Effector memory CD8-positive, alpha-beta T cell (primary cell): ENCODE measurements around the gene PPP1R1B.

ENCODE experiments used
- ATAC-seq: fragments of 150-1000 bp; cut with Tn5 transposase; replicated peaks from 2 replicates; pipeline ENCODE4 v1.10.0; 2021; ENCODE audit warnings: mild to moderate bottlenecking, moderate library complexity
- DNase-seq, 3 experiments: peaks; one replicate each; pipeline ENCODE4 v3.0.0; 2021
- H3K27ac Mint-ChIP-seq, 2 donors: one replicate each; pipeline ENCODE4 v1.8.0; 2022; ENCODE audit warnings: mild to moderate bottlenecking in 2 of 2, mixed read lengths in 2 of 2, moderate library complexity in 2 of 2
- H3K27me3 Mint-ChIP-seq, 2 donors: one replicate each; pipeline ENCODE4 v1.8.0; 2022; ENCODE audit warnings: mixed read lengths in 2 of 2
- H3K36me3 Mint-ChIP-seq: one replicate; pipeline ENCODE4 v1.8.0; 2022; ENCODE audit warnings: mild to moderate bottlenecking, moderate library complexity, mixed read lengths; ENCODE audit not compliant: insufficient read depth
- H3K4me1 Mint-ChIP-seq, 2 donors: one replicate each; pipeline ENCODE4 v1.8.0; 2022; ENCODE audit warnings: low read depth in 2 of 2, mixed read lengths in 2 of 2
- H3K4me3 Mint-ChIP-seq, 2 donors: one replicate each; pipeline ENCODE4 v1.8.0; 2022; ENCODE audit warnings: mild to moderate bottlenecking in 2 of 2, mixed read lengths in 2 of 2, moderate library complexity in 2 of 2
- H3K9me3 Mint-ChIP-seq, 2 donors: one replicate each; pipeline ENCODE4 v1.8.0; 2022; ENCODE audit warnings: mixed read lengths in 2 of 2

PPP1R1B gene

DNA sequence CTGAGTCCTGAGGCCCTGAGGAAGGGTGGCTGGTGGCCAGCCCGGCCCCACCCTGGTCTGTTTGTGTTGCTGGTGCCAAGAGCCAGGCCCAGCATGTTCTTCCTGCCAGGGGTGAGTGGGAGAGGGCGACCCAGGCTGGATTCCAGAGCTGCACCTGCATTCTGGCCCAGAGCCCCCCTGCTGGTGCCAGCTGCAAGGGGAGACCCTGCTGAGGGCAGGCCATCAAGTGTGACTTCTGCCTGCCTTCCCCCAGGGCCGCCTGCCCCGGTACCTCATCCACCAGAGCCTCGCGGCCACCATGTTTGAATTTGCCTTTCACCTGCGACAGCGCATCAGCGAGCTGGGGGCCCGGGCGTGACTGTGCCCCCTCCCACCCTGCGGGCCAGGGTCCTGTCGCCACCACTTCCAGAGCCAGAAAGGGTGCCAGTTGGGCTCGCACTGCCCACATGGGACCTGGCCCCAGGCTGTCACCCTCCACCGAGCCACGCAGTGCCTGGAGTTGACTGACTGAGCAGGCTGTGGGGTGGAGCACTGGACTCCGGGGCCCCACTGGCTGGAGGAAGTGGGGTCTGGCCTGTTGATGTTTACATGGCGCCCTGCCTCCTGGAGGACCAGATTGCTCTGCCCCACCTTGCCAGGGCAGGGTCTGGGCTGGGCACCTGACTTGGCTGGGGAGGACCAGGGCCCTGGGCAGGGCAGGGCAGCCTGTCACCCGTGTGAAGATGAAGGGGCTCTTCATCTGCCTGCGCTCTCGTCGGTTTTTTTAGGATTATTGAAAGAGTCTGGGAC, 36.0 kb downstream of the PPP1R1B start:
- H3K27me3 Mint-ChIP-seq = peaks cover 4 to 15% of the 10 kb centered on the region in 2 donors
- DNase-seq (no peak), ATAC-seq (no peak)
- H3K36me3 Mint-ChIP-seq = peaks cover 11% of the 10 kb centered on the region
- no peaks in the 10 kb centered on the region for H3K9me3 Mint-ChIP-seq
- no peak overlapping the region for H3K27ac Mint-ChIP-seq
- peaks cover under 1 to 10% of the 10 kb centered on the region in 2 donors for H3K4me1 Mint-ChIP-seq
- no peak overlapping the region for H3K4me3 Mint-ChIP-seq

DNA sequence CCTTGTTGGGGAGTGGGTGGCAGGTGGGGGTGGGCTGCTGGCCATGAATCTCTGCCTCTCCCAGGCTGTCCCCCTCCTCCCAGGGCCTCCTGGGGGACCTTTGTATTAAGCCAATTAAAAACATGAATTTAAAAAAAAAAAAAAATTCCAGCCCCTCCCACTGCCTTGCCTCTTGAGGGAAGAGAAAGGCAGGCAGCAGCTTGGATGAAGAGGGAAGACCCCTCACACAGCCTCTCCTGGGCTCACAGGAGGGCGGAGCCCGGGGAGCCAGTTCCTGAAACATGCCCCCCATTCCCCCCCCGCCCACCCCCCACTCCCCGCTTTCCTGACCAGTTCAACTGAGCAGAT, 36.6 kb downstream of the PPP1R1B start:
- DNase-seq = no peak
- no peak for ATAC-seq
- Mint-ChIP-seq H3K4me3 (no peak overlapping the region), H3K27me3 (peaks cover 5 to 18% of the 10 kb centered on the region in 2 donors), H3K4me1 (peaks cover 4 to 10% of the 10 kb centered on the region in 2 donors), H3K27ac (no peak overlapping the region), H3K36me3 (peaks cover 11% of the 10 kb centered on the region), H3K9me3 (no peaks in the 10 kb centered on the region)

DNA sequence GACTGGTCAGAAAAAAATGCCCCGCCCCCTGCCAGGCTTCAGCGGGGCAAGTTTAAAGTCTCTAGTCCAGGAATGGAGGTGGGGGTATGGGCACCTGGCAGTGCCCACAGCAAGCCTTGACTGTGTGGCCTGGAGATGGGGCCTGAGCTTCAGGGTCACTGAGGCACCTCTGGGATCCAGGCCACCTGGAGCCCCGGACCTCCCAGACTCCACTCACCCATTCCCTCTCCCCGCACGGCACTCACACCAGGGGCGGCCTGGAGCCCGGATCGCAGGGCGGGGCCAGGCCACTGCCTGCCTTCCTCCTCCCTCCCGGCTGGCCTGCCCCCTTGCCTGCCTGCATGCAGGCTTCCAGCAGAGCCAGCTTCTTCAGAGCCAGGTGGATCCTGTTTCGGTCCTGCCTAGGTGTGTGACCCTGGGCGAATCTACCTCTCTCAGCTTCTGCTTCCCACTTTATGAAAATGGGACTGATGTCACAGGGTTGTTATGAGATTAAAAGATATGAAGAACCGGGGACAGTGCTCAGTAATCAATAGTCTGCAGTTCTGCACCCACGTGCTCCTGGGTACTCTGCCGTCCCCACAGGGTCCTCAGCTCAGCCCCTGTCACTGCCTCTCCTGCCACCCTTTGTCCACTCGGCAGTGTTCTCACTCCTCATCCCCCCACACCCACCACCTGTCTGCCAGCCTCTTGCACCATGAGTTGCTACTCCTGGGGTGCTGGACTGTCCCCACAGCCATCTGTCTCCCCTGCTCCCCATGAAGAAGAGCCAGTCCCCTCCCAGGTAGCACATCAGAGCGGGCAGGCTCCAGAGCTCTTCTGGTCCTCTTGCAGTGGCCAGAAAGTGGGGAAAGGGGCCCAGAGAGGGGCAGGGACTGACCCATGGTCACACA, 37.2 kb downstream of the PPP1R1B start:
- H3K36me3 Mint-ChIP-seq = peaks cover 11% of the 10 kb centered on the region
- DNase-seq (no peak), ATAC-seq (no peak)
- H3K9me3 Mint-ChIP-seq = no peaks in the 10 kb centered on the region
- H3K27me3 Mint-ChIP-seq = peaks cover 10 to 24% of the 10 kb centered on the region in 2 donors
- no peak overlapping the region for H3K4me3 Mint-ChIP-seq
- H3K27ac Mint-ChIP-seq = peak overlapping the region; percentile 52 to 57
- peaks cover 10 to 15% of the 10 kb centered on the region in 2 donors for H3K4me1 Mint-ChIP-seq

DNA sequence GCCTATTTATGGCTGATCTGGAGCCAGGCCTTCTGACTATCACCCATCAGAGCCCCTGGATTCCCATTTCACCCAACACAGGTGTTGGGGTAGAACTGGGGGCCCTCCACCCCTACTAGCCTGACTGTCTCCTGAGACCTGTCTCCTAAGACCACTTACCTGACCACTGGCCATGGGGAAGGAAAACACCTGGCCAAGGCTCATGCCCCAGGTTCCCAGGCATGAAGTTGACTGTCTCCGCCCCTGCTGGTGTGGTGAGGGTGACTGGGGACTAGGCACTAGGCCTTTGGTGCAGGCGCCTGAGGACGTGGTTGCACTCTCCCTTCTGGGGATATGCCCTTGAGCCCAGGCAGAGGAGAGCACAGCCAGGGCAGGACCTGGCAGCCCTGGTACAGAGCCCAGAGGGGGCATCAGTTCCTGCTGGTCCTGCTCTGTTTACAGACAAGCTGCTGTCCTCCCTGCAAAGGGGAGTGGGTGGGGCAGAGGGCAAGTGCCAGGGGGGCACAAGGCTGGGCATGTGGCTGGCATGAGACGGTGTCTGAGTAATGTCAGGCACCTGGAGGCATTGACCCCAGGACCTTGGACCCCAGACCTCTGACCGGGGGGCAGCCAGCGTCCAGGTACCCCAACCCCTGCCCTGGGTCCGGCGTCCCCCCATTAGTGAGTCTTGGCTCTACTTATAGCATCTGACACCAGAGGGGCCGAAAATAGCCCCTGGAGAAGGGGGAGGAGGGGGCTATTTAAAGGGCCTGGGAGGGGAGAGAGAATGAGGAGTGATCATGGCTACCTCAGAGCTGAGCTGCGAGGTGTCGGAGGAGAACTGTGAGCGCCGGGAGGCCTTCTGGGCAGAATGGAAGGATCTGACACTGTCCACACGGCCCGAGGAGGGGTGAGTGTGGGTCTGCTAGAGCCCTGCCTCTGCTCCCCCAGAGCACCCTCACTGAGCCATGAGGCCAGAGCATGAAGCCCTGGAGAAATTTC, 38.1 kb downstream of the PPP1R1B start, which contains the start of gene TCAP:
Gene TCAP, plus strand, starts transcription at position 769 of the 981 bp plus-strand sequence. Its CDS starts 11 bp downstream, at position 780.
- Mint-ChIP-seq H3K4me3 (peak within 1 kb of the TSS; percentile 27 to 56), H3K4me1 (peaks cover 10 to 15% of the 10 kb centered on the region in 2 donors)
- no peak for ATAC-seq

DNA sequence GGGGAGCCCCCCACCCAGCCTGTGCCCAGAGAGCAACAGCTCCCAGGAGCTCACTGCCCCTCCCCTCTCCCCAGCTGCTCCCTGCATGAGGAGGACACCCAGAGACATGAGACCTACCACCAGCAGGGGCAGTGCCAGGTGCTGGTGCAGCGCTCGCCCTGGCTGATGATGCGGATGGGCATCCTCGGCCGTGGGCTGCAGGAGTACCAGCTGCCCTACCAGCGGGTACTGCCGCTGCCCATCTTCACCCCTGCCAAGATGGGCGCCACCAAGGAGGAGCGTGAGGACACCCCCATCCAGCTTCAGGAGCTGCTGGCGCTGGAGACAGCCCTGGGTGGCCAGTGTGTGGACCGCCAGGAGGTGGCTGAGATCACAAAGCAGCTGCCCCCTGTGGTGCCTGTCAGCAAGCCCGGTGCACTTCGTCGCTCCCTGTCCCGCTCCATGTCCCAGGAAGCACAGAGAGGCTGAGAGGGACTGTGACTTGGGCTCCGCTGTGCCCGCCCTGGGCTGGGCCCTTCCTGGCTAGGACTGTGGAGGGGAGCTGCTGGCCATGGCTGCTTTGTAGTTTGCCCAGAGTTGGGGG, 39.0 kb downstream of the PPP1R1B start:
- DNase-seq (no peak), ATAC-seq (no peak)
- Mint-ChIP-seq H3K9me3 (no peaks in the 10 kb centered on the region), H3K4me1 (peaks cover 10 to 15% of the 10 kb centered on the region in 2 donors), H3K4me3 (peak overlapping the region; percentile 27 to 56), H3K36me3 (peaks cover 9% of the 10 kb centered on the region), H3K27ac (peak overlapping the region in 1 of 2 donors; percentile 44), H3K27me3 (peaks cover 10 to 38% of the 10 kb centered on the region in 2 donors)

More for the DNA sequence above, 38.1 kb downstream of the PPP1R1B start, which contains the start of gene TCAP:
- DNase-seq = no peak
- Mint-ChIP-seq H3K9me3 (no peaks in the 10 kb centered on the region), H3K36me3 (peaks cover 9% of the 10 kb centered on the region), H3K27me3 (peaks cover 10 to 32% of the 10 kb centered on the region in 2 donors), H3K27ac (peak within 1 kb of the TSS; percentile 52 to 57)

GRCh38 chr17:39666231-39666600, 39.5 kb downstream of the PPP1R1B start:
- peaks cover 10 to 15% of the 10 kb centered on the region in 2 donors for H3K4me1 Mint-ChIP-seq
- H3K27ac Mint-ChIP-seq = peak overlapping the region in 1 of 2 donors; percentile 44
- ATAC-seq (no peak), DNase-seq (no peak)
- peaks cover 9% of the 10 kb centered on the region for H3K36me3 Mint-ChIP-seq
- peaks cover 10 to 38% of the 10 kb centered on the region in 2 donors for H3K27me3 Mint-ChIP-seq
- H3K4me3 Mint-ChIP-seq = peak overlapping the region; percentile 27 to 56
- H3K9me3 Mint-ChIP-seq = no peaks in the 10 kb centered on the region

GRCh38 chr17:39666601-39667261, 40.0 kb downstream of the PPP1R1B start:
- ATAC-seq = no peak
- peaks cover 10 to 39% of the 10 kb centered on the region in 2 donors for H3K27me3 Mint-ChIP-seq
- H3K9me3 Mint-ChIP-seq = no peaks in the 10 kb centered on the region
- peak overlapping the region; percentile 59 to 68 for H3K4me3 Mint-ChIP-seq
- H3K27ac Mint-ChIP-seq = peak overlapping the region in 1 of 2 donors; percentile 44
- no peak for DNase-seq
- peaks cover 9% of the 10 kb centered on the region for H3K36me3 Mint-ChIP-seq
- H3K4me1 Mint-ChIP-seq = peaks cover 10 to 15% of the 10 kb centered on the region in 2 donors

GRCh38 chr17:39667262-39667944, 40.7 kb downstream of the PPP1R1B start:
- H3K4me1 Mint-ChIP-seq = peaks cover 10 to 21% of the 10 kb centered on the region in 2 donors
- H3K27ac Mint-ChIP-seq = peak overlapping the region in 1 of 2 donors; percentile 44
- ATAC-seq = peak; percentile 21

GRCh38 chr17:39667945-39668924, 41.5 kb downstream of the PPP1R1B start, which contains the start of gene PNMT:
Gene PNMT (plus strand): TSS chr17:39668453. CDS start chr17:39668476, 23 bp downstream.
- peak; percentile 85 for ATAC-seq
- Mint-ChIP-seq H3K4me1 (peaks cover 10 to 22% of the 10 kb centered on the region in 2 donors), H3K27me3 (peaks cover 10 to 44% of the 10 kb centered on the region in 2 donors), H3K9me3 (no peaks in the 10 kb centered on the region), H3K4me3 (peak within 1 kb of the TSS; percentile 59 to 77), H3K27ac (peak within 1 kb of the TSS in 1 of 2 donors; percentile 44), H3K36me3 (peaks cover 6% of the 10 kb centered on the region)
- peak; percentile 62 for DNase-seq

More at GRCh38 chr17:39667262-39667944, 40.7 kb downstream of the PPP1R1B start:
- H3K27me3 Mint-ChIP-seq = peaks cover 10 to 44% of the 10 kb centered on the region in 2 donors
- H3K36me3 Mint-ChIP-seq = peaks cover 6% of the 10 kb centered on the region
- H3K9me3 Mint-ChIP-seq = no peaks in the 10 kb centered on the region
- H3K4me3 Mint-ChIP-seq = peak overlapping the region; percentile 59 to 77
- DNase-seq = no peak

DNA sequence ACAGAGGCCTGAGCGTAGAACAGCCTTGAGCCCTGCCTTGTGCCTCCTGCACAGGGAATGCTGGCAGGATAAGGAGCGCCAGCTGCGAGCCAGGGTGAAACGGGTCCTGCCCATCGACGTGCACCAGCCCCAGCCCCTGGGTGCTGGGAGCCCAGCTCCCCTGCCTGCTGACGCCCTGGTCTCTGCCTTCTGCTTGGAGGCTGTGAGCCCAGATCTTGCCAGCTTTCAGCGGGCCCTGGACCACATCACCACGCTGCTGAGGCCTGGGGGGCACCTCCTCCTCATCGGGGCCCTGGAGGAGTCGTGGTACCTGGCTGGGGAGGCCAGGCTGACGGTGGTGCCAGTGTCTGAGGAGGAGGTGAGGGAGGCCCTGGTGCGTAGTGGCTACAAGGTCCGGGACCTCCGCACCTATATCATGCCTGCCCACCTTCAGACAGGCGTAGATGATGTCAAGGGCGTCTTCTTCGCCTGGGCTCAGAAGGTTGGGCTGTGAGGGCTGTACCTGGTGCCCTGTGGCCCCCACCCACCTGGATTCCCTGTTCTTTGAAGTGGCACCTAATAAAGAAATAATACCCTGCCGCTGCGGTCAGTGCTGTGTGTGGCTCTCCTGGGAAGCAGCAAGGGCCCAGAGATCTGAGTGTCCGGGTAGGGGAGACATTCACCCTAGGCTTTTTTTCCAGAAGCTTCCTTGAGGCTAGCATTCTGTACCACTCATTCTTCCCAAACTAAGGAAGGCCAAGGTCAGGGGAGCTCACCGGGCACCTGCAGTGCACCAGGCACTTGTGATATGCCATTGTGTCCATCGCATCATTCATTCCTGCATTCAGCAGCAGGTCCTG, 43.4 kb downstream of the PPP1R1B start:
- no peak for DNase-seq
- peaks cover 10 to 44% of the 10 kb centered on the region in 2 donors for H3K27me3 Mint-ChIP-seq
- no peak for ATAC-seq
- H3K36me3 Mint-ChIP-seq = peaks cover 3% of the 10 kb centered on the region
- peaks cover 11 to 19% of the 10 kb centered on the region in 2 donors for H3K4me1 Mint-ChIP-seq
- no peak overlapping the region for H3K4me3 Mint-ChIP-seq
- no peaks in the 10 kb centered on the region for H3K9me3 Mint-ChIP-seq
- H3K27ac Mint-ChIP-seq = no peak overlapping the region
